T-helper 1 cell treated with Interleukin-12 subunit alpha and Interleukin-12 subunit beta and Interleukin-4 antibody, amounts not matched to agents 30 μg/mL and 1 μg/mL, for 36 hours (primary cell): ENCODE data around the gene PKNOX2.

Experiments used
- H3K27ac Mint-ChIP-seq: one replicate; pipeline ENCODE4 v1.8.0; 2021; ENCODE audit warnings: mild to moderate bottlenecking, mixed read lengths
- H3K27me3 Mint-ChIP-seq: one replicate; pipeline ENCODE4 v1.8.0; 2021; ENCODE audit warnings: low read depth, mixed read lengths
- H3K36me3 Mint-ChIP-seq: one replicate; pipeline ENCODE4 v1.8.0; 2021; ENCODE audit warnings: low read depth, mixed read lengths
- H3K4me1 Mint-ChIP-seq: one replicate; pipeline ENCODE4 v1.8.0; 2021; ENCODE audit warnings: low read depth, mixed read lengths
- H3K4me3 Mint-ChIP-seq: one replicate; pipeline ENCODE4 v1.8.0; 2021; ENCODE audit warnings: mild to moderate bottlenecking, moderate library complexity, mixed read lengths
- H3K9me3 Mint-ChIP-seq: one replicate; pipeline ENCODE4 v1.8.0; 2021; ENCODE audit warnings: mixed read lengths

Gene PKNOX2

DNA sequence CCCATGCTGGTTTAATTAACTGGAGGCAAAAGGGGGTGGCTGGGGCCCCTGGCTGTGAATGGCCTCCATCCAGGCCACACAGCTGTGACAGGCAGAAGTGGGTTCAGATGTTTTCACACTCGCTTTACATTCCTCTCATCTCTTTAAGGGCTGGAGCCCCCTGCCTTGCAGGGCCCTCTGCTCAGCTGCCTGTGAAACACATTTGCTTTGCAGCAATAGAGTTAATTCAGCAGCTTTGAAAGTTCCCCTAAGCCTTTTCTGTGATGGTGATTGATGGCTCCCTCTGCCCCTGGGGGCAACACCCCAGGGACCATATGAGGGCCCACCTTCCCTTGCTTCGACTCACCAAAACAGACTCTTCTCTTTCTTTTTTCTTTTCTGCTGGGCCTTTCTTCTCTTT is 192.2 kb downstream of the PKNOX2 start:
- peaks cover 4% of the 10 kb centered on the region for H3K27me3 Mint-ChIP-seq
- no peak overlapping the region for H3K4me3 Mint-ChIP-seq
- no peaks in the 10 kb centered on the region for H3K4me1 Mint-ChIP-seq
- no peaks in the 10 kb centered on the region for H3K36me3 Mint-ChIP-seq
- no peak overlapping the region for H3K27ac Mint-ChIP-seq
- H3K9me3 Mint-ChIP-seq: no peaks in the 10 kb centered on the region

GRCh38 chr11:125357551-125357950 is 193.0 kb downstream of the PKNOX2 start:
- no peaks in the 10 kb centered on the region for H3K9me3 Mint-ChIP-seq
- H3K27me3 Mint-ChIP-seq: no peaks in the 10 kb centered on the region
- no peaks in the 10 kb centered on the region for H3K36me3 Mint-ChIP-seq
- H3K4me3 Mint-ChIP-seq: no peak overlapping the region
- no peak overlapping the region for H3K27ac Mint-ChIP-seq
- no peaks in the 10 kb centered on the region for H3K4me1 Mint-ChIP-seq

GRCh38 chr11:125358254-125358840 is 193.8 kb downstream of the PKNOX2 start:
- no peaks in the 10 kb centered on the region for H3K27me3 Mint-ChIP-seq
- H3K9me3 Mint-ChIP-seq: no peaks in the 10 kb centered on the region
- no peaks in the 10 kb centered on the region for H3K36me3 Mint-ChIP-seq
- H3K27ac Mint-ChIP-seq: no peak overlapping the region
- no peaks in the 10 kb centered on the region for H3K4me1 Mint-ChIP-seq
- H3K4me3 Mint-ChIP-seq: no peak overlapping the region

DNA sequence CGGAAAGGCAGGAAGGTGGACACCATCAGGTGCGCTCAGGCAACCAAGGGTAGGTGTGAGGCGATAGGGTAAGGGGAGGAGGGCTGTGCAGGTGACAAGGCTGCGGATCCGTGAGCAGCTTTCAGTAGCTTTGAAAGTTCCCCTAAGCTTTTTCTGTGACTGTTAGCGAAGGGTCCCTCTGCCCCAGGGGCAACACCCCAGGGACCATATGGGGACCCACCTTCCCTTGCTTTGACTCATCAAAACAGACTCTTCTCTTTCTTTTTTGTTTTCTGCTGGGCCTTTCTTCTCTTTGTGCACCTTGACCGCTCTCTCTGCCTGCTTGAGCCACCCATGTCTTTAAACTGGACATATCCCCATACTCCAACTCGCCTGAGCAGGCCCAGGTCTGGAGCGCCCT is 194.6 kb downstream of the PKNOX2 start:
- H3K27ac Mint-ChIP-seq: no peak overlapping the region
- H3K27me3 Mint-ChIP-seq: no peaks in the 10 kb centered on the region
- no peaks in the 10 kb centered on the region for H3K9me3 Mint-ChIP-seq
- no peaks in the 10 kb centered on the region for H3K36me3 Mint-ChIP-seq
- H3K4me1 Mint-ChIP-seq: no peaks in the 10 kb centered on the region
- H3K4me3 Mint-ChIP-seq: no peak overlapping the region

GRCh38 chr11:125360066-125360465 is 195.5 kb downstream of the PKNOX2 start:
- Mint-ChIP-seq H3K27ac (no peak overlapping the region), H3K36me3 (no peaks in the 10 kb centered on the region), H3K27me3 (peaks cover 3% of the 10 kb centered on the region), H3K4me1 (no peaks in the 10 kb centered on the region), H3K4me3 (no peak overlapping the region), H3K9me3 (no peaks in the 10 kb centered on the region)

- peaks cover 12% of the 10 kb centered on the region for H3K27me3 Mint-ChIP-seq
- no peak overlapping the region for H3K4me3 Mint-ChIP-seq
- no peaks in the 10 kb centered on the region for H3K36me3 Mint-ChIP-seq
- no peaks in the 10 kb centered on the region for H3K4me1 Mint-ChIP-seq
- H3K27ac Mint-ChIP-seq: no peak overlapping the region
- no peaks in the 10 kb centered on the region for H3K9me3 Mint-ChIP-seq
These were observed 199.7 kb downstream of the PKNOX2 start for GRCh38 chr11:125364121-125364826.

DNA sequence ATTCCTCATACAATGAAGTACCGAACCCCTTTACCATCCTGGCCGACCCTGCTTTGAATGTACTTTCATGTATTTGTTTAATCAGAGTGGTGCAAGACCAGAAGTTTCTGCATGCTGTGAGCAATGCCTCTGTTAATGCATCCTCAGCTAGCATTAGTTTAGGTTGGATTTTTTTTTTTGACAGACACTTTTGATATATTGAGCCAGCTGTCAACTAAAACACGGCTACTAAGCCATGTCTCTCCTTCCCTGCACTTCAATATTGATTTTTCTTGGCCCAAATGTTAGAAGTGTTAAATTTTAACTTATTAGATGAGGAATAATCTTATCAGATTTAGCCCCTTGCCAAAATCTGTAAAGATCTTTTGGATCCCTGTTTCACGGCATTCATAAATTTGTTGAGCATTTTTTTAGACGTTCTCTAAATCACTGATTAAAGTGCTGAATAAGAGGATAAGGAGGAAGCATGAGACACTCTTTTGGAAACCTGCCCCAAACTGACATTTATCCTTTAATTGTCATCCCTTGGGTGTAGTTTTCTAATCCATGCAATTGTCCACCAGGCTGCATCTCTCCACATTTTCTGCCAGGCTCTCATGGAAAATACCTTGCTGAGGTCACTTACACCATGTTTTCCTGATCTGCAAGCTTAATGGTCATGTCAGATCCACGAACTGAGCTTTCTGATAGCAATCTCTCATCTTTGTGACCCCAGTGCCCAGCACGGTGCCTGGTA is 200.8 kb downstream of the PKNOX2 start:
- Mint-ChIP-seq H3K9me3 (no peaks in the 10 kb centered on the region), H3K27ac (no peak overlapping the region), H3K4me1 (no peaks in the 10 kb centered on the region), H3K4me3 (no peak overlapping the region), H3K36me3 (no peaks in the 10 kb centered on the region), H3K27me3 (peaks cover 17% of the 10 kb centered on the region)

GRCh38 chr11:125367710-125368109 is 203.2 kb downstream of the PKNOX2 start:
- H3K27me3 Mint-ChIP-seq: peaks cover 38% of the 10 kb centered on the region
- H3K9me3 Mint-ChIP-seq: no peaks in the 10 kb centered on the region
- no peaks in the 10 kb centered on the region for H3K4me1 Mint-ChIP-seq
- H3K36me3 Mint-ChIP-seq: no peaks in the 10 kb centered on the region
- no peak overlapping the region for H3K4me3 Mint-ChIP-seq
- H3K27ac Mint-ChIP-seq: no peak overlapping the region

- Mint-ChIP-seq H3K27ac (no peak overlapping the region), H3K4me3 (no peak overlapping the region), H3K4me1 (no peaks in the 10 kb centered on the region), H3K27me3 (peaks cover 48% of the 10 kb centered on the region), H3K36me3 (no peaks in the 10 kb centered on the region), H3K9me3 (no peaks in the 10 kb centered on the region)
These were observed 204.2 kb downstream of the PKNOX2 start for GRCh38 chr11:125368757-125369156.

DNA sequence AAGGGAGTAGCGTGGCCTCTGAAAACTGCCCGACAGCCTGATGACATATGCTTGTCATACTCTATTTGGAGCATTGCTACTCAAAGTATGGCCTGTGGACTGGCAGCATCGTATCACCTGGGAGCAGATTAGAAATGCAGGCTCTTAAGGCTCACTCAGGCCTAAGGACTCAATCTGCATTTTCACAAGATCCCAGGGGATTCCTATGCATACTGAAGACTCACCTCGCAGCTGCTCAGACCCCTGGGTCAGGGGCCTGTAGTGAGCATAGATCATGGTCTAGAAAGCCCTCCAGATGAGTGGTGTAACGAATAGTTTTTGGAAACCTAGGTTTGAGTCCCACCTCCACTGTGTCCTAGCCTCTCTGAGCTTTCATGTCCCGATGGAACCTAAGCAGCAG is 205.3 kb downstream of the PKNOX2 start:
- Mint-ChIP-seq H3K4me1 (no peaks in the 10 kb centered on the region), H3K27ac (no peak overlapping the region), H3K9me3 (no peaks in the 10 kb centered on the region), H3K36me3 (no peaks in the 10 kb centered on the region), H3K27me3 (peaks cover 48% of the 10 kb centered on the region), H3K4me3 (no peak overlapping the region)

GRCh38 chr11:125370561-125371389 is 206.2 kb downstream of the PKNOX2 start:
- Mint-ChIP-seq H3K4me1 (no peaks in the 10 kb centered on the region), H3K36me3 (no peaks in the 10 kb centered on the region), H3K27me3 (peaks cover 39% of the 10 kb centered on the region), H3K4me3 (no peak overlapping the region), H3K27ac (no peak overlapping the region), H3K9me3 (no peaks in the 10 kb centered on the region)

DNA sequence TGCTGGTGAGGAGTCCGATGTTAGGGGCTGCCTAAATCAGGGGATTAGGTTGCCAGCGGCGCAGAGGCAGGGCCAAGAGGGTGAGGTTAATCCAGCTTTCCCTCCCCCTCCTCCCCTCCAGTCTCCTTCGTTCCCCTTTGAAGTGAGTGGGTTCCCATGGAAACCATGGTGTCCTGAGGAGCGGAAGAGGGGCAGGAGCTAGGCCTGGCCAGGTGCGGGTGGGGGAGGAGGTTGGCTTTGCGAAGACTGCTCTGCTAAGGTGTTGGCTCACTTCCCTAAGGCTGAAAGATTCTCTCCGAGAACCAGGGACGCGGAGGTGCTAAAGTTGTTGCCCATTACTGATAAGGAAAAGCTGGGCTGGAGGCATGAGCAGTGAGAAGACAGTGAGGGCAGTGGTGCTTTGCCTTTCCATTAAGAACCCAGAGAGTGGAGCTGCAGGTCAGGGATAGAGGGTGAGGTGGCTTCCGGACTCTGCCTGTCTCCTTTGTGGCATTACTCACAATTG is 206.9 kb downstream of the PKNOX2 start:
- Mint-ChIP-seq H3K36me3 (no peaks in the 10 kb centered on the region), H3K9me3 (no peaks in the 10 kb centered on the region), H3K27ac (no peak overlapping the region), H3K4me1 (no peaks in the 10 kb centered on the region), H3K27me3 (peaks cover 37% of the 10 kb centered on the region), H3K4me3 (no peak overlapping the region)

DNA sequence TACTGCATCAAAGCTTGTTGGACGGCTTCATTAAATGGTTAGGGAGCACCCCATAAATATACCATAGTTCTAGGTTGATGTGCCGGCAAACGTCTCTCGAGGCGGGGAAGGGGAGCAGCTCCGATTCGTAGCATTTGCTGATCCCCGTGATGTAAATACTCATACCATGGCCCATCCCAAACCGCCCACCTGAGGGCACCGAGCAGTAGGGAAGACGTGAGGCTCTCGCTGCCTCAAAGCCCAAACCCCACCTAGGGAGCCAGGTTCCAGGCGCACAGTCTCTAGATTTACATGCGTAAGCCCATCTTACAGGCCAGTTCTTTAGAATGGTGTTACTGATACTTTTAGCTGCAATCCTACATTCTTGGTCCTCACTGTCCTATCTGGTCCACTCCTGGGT is 207.5 kb downstream of the PKNOX2 start:
- H3K27ac Mint-ChIP-seq: no peak overlapping the region
- peaks cover 37% of the 10 kb centered on the region for H3K27me3 Mint-ChIP-seq
- H3K4me1 Mint-ChIP-seq: no peaks in the 10 kb centered on the region
- no peaks in the 10 kb centered on the region for H3K9me3 Mint-ChIP-seq
- no peaks in the 10 kb centered on the region for H3K36me3 Mint-ChIP-seq
- H3K4me3 Mint-ChIP-seq: no peak overlapping the region

DNA sequence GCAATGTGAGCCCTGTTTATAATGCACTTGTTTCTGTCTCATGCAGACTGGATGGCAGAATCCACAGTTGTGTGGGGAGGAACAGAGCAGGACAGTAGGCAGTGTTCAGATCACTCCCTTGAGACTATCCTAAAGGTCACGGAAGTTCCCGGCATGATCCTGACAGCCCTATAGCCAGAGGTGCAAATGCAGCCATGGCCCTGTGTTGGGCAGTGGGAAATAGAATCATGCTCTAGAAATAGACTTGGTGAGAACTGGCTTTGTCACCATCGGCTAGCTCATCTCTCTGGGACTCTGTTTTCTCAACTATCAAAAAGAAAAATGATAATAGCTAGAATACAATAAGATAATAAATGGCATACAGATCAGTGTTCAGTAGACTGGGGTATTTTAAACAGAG is 208.4 kb downstream of the PKNOX2 start:
- H3K27ac Mint-ChIP-seq: no peak overlapping the region
- H3K4me3 Mint-ChIP-seq: no peak overlapping the region
- H3K4me1 Mint-ChIP-seq: no peaks in the 10 kb centered on the region
- no peaks in the 10 kb centered on the region for H3K36me3 Mint-ChIP-seq
- no peaks in the 10 kb centered on the region for H3K9me3 Mint-ChIP-seq
- H3K27me3 Mint-ChIP-seq: peaks cover 37% of the 10 kb centered on the region
